H1 (cell line): ENCODE results near the gene HMG20A.

Source experiments
- BCL11A ChIP-seq, 2 experiments: IDR thresholded peaks; one replicate each; pipeline ENCODE4 v1.6.1; 2011; ENCODE audit warnings: low read depth in 2 of 2, low read length in 2 of 2, mild to moderate bottlenecking in 2 of 2
- CTCF ChIP-seq, 3 experiments: IDR thresholded peaks; 1 replicate in 2 of 3; 2 replicates in 1 of 3; pipeline versions ENCODE4 v1.5.1 to v1.6.1; 2011; ENCODE audit warnings: low read length in 3 of 3, mild to moderate bottlenecking in 3 of 3, inconsistent platforms in 2 of 3, low read depth in 1 of 3, moderate library complexity in 1 of 3; ENCODE audit not compliant: insufficient read depth in 1 of 3; ENCODE audit errors: control extremely low read depth in 1 of 3
- EZH2 ChIP-seq: fragments of 200-600 bp; sonication (generic); IDR thresholded peaks from 2 replicates; pipeline ENCODE4 v1.7.1; 2012; ENCODE audit warnings: low read depth, mild to moderate bottlenecking, moderate library complexity, low read length, inconsistent platforms; ENCODE audit not compliant: severe bottlenecking
- KDM1A ChIP-seq: fragments of 200-600, 300-600 bp; sonication (generic); IDR thresholded peaks from 2 replicates; pipeline ENCODE4 v1.7.1; 2016; ENCODE audit warnings: mild to moderate bottlenecking, low read length, borderline replicate concordance
- KDM4A ChIP-seq: IDR thresholded peaks from one replicate; pipeline ENCODE4 v1.7.1; 2012; ENCODE audit warnings: low read depth, mild to moderate bottlenecking, moderate library complexity, low read length, inconsistent platforms; ENCODE audit not compliant: severe bottlenecking
- NANOG ChIP-seq: IDR thresholded peaks from 2 replicates; pipeline ENCODE4 v1.6.1; 2011; ENCODE audit warnings: low read length, low read depth, mild to moderate bottlenecking, inconsistent platforms; ENCODE audit not compliant: insufficient read depth, poor library complexity, severe bottlenecking
- POLR2AphosphoS5 ChIP-seq: IDR thresholded peaks from 2 replicates; pipeline ENCODE4 v1.6.1; 2011; ENCODE audit warnings: low read depth, low read length
- RBBP5 ChIP-seq: IDR thresholded peaks from 2 replicates; pipeline ENCODE4 v1.7.1; 2012; ENCODE audit warnings: low read depth, mild to moderate bottlenecking, inconsistent platforms, low read length, moderate library complexity, borderline replicate concordance
- SIN3A ChIP-seq, 2 experiments: IDR thresholded peaks in 1 of 2; conservative IDR thresholded peaks in 1 of 2; 2 replicates each; pipeline ENCODE4 v1.6.1; 2011 to 2012; ENCODE audit warnings: low read length in 2 of 2, improper control_type of control experiment in 1 of 2, low read depth in 1 of 2, mild to moderate bottlenecking in 1 of 2
- SUZ12 ChIP-seq: fragments of 200-600 bp; sonication (generic); IDR thresholded peaks from 2 replicates; pipeline ENCODE4 v1.6.1; 2012; ENCODE audit warnings: mild to moderate bottlenecking, inconsistent platforms, low read length, moderate library complexity, mixed read lengths
- TAF1 ChIP-seq: IDR thresholded peaks from 2 replicates; pipeline ENCODE4 v1.6.1; 2011; ENCODE audit warnings: mild to moderate bottlenecking, low read depth, low read length
- TF ChIP-seq, protein P1 (sequence below): IDR thresholded peaks from 2 replicates; pipeline ENCODE4 v1.6.1; 2011; ENCODE audit warnings: low read length, improper control_type of control experiment

DNA sequence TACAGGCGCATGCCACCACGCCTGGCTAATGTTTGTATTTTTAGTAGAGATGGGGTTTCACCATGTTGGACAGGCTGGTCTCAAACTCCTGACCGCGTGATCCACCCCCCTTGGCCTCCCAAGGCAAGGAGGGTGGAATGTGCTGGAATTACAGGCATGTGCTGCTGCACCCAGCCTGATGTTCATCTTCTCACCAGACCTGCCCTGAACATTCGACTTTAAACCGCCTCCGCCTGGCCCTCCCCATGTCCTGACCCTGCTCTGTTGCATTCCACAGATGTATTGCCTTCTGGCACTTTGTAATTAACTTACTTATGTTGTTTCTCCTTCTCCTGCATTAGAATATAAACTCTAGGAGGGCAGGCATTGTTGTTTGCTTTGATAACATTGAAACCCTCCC is 109.9 kb downstream of the HMG20A start:
- TF ChIP-seq CTCF (IDR thresholded peaks at IDR 0.05; ENCODE audit: control extremely low read depth in 1 of 3, insufficient read depth in 1 of 3, low read depth in 1 of 3, low read length in 3 of 3): no peak
- TF ChIP-seq KDM4A: no peak
- TF ChIP-seq, protein P1, sequence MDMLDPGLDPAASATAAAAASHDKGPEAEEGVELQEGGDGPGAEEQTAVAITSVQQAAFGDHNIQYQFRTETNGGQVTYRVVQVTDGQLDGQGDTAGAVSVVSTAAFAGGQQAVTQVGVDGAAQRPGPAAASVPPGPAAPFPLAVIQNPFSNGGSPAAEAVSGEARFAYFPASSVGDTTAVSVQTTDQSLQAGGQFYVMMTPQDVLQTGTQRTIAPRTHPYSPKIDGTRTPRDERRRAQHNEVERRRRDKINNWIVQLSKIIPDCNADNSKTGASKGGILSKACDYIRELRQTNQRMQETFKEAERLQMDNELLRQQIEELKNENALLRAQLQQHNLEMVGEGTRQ: no peak
- no peak for TF ChIP-seq TAF1
- TF ChIP-seq NANOG: no peak
- TF ChIP-seq KDM1A: no peak
- TF ChIP-seq SIN3A (conservative IDR thresholded peaks at IDR 0.05 in 1 of 2, IDR thresholded peaks at IDR 0.05 in 1 of 2; ENCODE audit: low read depth in 1 of 2, low read length in 2 of 2): no peak
- TF ChIP-seq POLR2AphosphoS5: no peak
- TF ChIP-seq RBBP5: no peak
- no peak for TF ChIP-seq EZH2
- no peak for TF ChIP-seq SUZ12
- TF ChIP-seq BCL11A (IDR thresholded peaks at IDR 0.05; ENCODE audit: low read depth in 2 of 2, low read length in 2 of 2): no peak
